Activated naive CD4-positive, alpha-beta T cell treated with anti-CD3 and anti-CD28 coated beads, Interleukin-2, amount 50 U/mL, for 24 hours (primary cell): ENCODE results near the gene MBD6.
"Not testable (repeated sequence)": the region's sequence is repeated elsewhere in the genome, so short reads cannot be mapped to it uniquely, and the experiment has no call there.

ENCODE experiments used
- H3K27ac Mint-ChIP-seq: one replicate; pipeline ENCODE4 v1.8.0; 2021; ENCODE audit warnings: mild to moderate bottlenecking, mixed read lengths
- H3K27me3 Mint-ChIP-seq: one replicate; pipeline ENCODE4 v1.8.0; 2021; ENCODE audit warnings: mixed read lengths
- H3K36me3 Mint-ChIP-seq: one replicate; pipeline ENCODE4 v1.8.0; 2021; ENCODE audit warnings: mixed read lengths
- H3K4me1 Mint-ChIP-seq: one replicate; pipeline ENCODE4 v1.8.0; 2021; ENCODE audit warnings: mixed read lengths
- H3K4me3 Mint-ChIP-seq: one replicate; pipeline ENCODE4 v1.8.0; 2021; ENCODE audit warnings: mild to moderate bottlenecking, mixed read lengths
- H3K9me3 Mint-ChIP-seq: one replicate; pipeline ENCODE4 v1.8.0; 2021; ENCODE audit warnings: mixed read lengths

Gene MBD6

DNA sequence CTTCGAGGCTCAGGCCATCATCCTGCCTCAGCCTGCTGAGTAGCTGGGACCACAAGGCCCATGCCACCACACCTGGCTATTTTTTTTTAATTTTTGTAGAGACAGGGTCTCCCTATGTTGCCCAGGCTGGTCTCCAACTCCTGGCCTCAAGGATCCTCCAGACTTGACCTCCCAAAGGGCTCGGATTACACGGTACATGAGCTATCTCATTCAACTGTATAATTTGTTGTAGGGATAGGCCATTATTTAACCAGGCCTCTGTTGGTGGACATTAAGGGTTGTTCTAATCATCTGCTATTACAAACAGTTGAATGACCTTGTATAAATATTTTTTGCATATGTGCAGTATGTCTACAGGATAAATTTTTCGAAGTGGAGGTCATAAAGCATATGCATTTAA is 36.2 kb downstream of the MBD6 start:
- no peaks in the 10 kb centered on the region for H3K4me1 Mint-ChIP-seq
- H3K9me3 Mint-ChIP-seq, result no peaks in the 10 kb centered on the region
- no peak overlapping the region for H3K27ac Mint-ChIP-seq
- no peaks in the 10 kb centered on the region for H3K27me3 Mint-ChIP-seq
- no peak overlapping the region for H3K4me3 Mint-ChIP-seq
- H3K36me3 Mint-ChIP-seq, result no peaks in the 10 kb centered on the region

DNA sequence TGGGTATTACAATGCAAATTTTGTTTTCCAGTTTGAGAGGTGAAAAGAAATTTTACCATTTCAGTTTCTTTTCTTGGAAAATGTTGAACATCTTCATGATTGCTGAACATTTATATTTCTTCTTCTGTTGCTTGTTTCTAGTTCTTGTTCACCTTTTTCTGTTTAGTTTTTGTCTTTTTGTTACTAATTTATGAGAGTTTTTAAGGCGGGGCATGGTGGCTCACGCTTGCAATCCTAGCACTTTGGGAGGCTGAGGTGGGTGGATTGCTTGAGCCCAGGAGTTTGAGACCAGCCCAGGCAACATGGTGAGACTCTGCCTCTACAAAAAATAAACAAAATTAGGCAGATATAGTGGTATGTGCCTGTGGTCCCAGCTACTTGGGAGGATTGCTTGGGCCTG is 37.9 kb downstream of the MBD6 start:
- no peaks in the 10 kb centered on the region for H3K4me1 Mint-ChIP-seq

DNA sequence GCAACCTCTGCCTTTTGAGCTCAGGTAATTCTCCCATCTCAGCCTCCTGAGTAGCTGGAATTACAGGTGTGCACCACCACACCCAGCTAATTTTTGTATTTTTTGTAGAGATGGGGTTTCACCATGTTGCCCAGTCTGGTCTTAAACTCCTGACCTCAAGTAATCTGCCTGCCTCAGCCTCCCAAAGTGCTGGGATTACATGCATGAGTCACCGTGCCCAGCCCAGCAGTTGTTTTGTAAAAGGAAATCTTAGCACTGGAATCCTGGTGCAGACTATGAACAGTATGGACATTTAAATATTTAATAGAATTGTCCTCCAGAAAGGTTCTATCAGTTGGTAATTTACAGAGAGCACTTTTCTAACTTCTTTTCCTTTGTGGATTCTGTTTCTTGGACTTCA is 38.5 kb downstream of the MBD6 start:
- H3K27me3 Mint-ChIP-seq, H3K4me1 Mint-ChIP-seq, H3K36me3 Mint-ChIP-seq, H3K4me3 Mint-ChIP-seq, H3K27ac Mint-ChIP-seq, H3K9me3 Mint-ChIP-seq: not testable (repeated sequence)

More for the DNA sequence above, 37.9 kb downstream of the MBD6 start:
- Mint-ChIP-seq H3K27me3 (no peaks in the 10 kb centered on the region), H3K9me3 (no peaks in the 10 kb centered on the region), H3K27ac (no peak overlapping the region), H3K36me3 (no peaks in the 10 kb centered on the region), H3K4me3 (no peak overlapping the region)

- Mint-ChIP-seq H3K27ac (no peak overlapping the region), H3K4me1 (no peaks in the 10 kb centered on the region), H3K4me3 (no peak overlapping the region), H3K36me3 (no peaks in the 10 kb centered on the region), H3K27me3 (peaks cover 1% of the 10 kb centered on the region), H3K9me3 (no peaks in the 10 kb centered on the region)
Observed at GRCh38 chr12:57563358-57563757, 40.7 kb downstream of the MBD6 start.

DNA sequence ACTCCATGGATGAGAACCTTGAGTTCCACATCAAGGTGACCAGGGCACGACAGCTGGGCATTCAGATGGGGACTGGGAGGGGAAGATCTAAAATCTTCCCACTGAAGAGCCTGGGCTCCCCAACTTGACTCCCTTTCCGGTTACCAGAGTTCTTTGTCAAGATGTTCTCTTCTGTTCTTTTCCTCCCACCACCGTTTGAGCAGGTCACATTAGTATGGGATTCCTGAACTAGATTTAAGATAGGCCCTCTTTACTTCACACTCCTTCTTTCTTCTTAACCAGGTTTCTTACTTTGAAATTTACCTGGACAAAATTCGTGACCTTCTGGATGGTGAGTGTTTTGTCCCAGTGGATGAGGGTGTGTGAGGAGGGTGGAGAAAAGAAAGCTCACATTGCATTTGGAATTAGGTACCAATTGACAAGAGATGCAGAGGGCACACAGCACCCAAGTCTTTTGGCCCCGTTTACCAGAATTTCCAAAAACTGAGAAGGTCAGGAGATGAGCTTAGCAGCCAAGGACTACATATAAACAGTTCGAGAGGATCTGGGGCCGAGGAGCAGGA is 41.6 kb downstream of the MBD6 start:
- Mint-ChIP-seq H3K27me3 (peaks cover 1% of the 10 kb centered on the region), H3K4me3 (no peak overlapping the region), H3K27ac (no peak overlapping the region), H3K4me1 (no peaks in the 10 kb centered on the region), H3K36me3 (no peaks in the 10 kb centered on the region), H3K9me3 (no peaks in the 10 kb centered on the region)

- Mint-ChIP-seq H3K4me3 (no peak overlapping the region), H3K36me3 (no peaks in the 10 kb centered on the region), H3K4me1 (no peaks in the 10 kb centered on the region), H3K9me3 (no peaks in the 10 kb centered on the region), H3K27me3 (peaks cover 1% of the 10 kb centered on the region), H3K27ac (no peak overlapping the region)
Observed at GRCh38 chr12:57568838-57569237, 46.2 kb downstream of the MBD6 start.

GRCh38 chr12:57569858-57570257 is 47.2 kb downstream of the MBD6 start:
- no peaks in the 10 kb centered on the region for H3K9me3 Mint-ChIP-seq
- peaks cover 1% of the 10 kb centered on the region for H3K27me3 Mint-ChIP-seq
- no peaks in the 10 kb centered on the region for H3K4me1 Mint-ChIP-seq
- H3K27ac Mint-ChIP-seq, result no peak overlapping the region
- no peaks in the 10 kb centered on the region for H3K36me3 Mint-ChIP-seq
- H3K4me3 Mint-ChIP-seq, result no peak overlapping the region

GRCh38 chr12:57570438-57570837 is 47.8 kb downstream of the MBD6 start:
- H3K27me3 Mint-ChIP-seq, H3K9me3 Mint-ChIP-seq, H3K4me3 Mint-ChIP-seq, H3K4me1 Mint-ChIP-seq, H3K27ac Mint-ChIP-seq, H3K36me3 Mint-ChIP-seq: not testable (repeated sequence)

DNA sequence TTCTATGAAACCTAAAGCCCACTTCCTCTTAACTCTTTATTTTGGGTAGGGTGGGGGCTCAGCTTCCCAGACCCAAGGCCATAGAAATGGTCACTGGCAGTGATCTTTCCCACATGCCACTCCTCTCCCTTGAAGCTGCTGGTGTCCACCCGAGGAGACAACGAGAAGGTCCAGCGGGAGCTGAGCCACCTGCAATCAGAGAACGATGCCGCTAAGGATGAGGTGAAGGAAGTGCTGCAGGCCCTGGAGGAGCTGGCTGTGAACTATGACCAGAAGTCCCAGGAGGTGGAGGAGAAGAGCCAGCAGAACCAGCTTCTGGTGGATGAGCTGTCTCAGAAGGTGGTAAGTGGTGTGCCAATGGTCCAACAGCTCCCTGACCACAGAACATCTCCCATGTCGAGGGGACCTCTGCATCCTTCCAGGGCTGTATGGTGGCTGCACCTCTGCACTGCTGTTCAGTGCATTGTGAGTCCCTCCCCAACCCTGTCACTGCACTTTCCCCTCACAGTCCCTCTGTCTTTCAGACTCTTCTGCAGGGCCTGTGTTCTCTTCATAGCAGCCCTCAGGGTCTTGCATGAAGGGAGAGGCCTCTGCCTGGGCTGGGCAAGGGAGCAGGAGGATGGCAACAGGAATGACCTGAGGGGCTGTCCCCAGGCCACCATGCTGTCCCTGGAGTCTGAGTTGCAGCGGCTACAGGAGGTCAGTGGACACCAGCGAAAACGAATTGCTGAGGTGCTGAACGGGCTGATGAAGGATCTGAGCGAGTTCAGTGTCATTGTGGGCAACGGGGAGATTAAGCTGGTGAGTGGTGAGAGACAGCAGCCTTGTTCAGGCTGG is 49.5 kb downstream of the MBD6 start:
- H3K27ac Mint-ChIP-seq, result no peak overlapping the region
- H3K4me1 Mint-ChIP-seq, result no peaks in the 10 kb centered on the region
- no peaks in the 10 kb centered on the region for H3K9me3 Mint-ChIP-seq
- H3K36me3 Mint-ChIP-seq, result no peaks in the 10 kb centered on the region
- H3K4me3 Mint-ChIP-seq, result no peak overlapping the region
- peaks cover 1% of the 10 kb centered on the region for H3K27me3 Mint-ChIP-seq

- no peaks in the 10 kb centered on the region for H3K4me1 Mint-ChIP-seq
- no peaks in the 10 kb centered on the region for H3K36me3 Mint-ChIP-seq
- no peaks in the 10 kb centered on the region for H3K9me3 Mint-ChIP-seq
- H3K27ac Mint-ChIP-seq, result no peak overlapping the region
- no peak overlapping the region for H3K4me3 Mint-ChIP-seq
- no peaks in the 10 kb centered on the region for H3K27me3 Mint-ChIP-seq
Observed at GRCh38 chr12:57574795-57575194, 52.2 kb downstream of the MBD6 start.

DNA sequence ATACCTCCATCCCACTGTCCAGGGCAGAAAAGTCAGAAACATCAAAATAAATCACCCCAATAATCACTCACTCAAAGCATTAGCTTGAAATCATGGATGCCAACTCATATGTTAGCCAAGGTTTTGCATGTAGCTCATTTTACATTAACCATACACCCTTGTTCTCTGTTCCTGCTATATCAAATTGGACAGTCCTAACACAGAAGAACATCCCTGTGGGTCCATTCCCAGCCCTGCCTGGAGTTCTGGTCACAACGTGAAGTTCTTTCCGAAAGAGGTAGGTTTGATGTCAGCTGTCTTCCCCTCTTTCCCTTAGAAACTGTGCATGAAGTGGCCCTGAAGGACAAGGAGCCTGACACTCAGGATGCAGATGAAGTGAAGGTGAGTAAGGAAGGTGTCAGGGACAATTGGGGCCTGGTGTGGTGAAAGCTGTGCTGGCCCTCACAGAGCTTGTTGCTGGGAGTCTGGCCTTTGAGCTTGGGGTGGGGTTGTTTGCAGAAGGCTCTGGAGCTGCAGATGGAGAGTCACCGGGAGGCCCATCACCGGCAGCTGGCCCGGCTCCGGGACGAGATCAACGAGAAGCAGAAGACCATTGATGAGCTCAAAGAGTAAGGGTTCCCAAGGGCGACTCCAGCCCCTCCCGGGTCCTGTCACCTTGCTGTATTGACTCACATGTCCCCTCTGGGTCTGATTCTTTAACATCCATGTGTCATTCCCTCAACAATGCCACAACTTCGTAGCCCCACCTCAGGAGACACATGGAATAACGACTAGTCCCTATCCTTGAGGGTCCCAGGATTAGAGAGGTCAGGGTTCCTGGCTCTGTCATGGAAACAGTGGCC is 53.4 kb downstream of the MBD6 start:
- Mint-ChIP-seq H3K27ac (no peak overlapping the region), H3K4me1 (no peaks in the 10 kb centered on the region), H3K4me3 (no peak overlapping the region), H3K27me3 (no peaks in the 10 kb centered on the region), H3K9me3 (no peaks in the 10 kb centered on the region), H3K36me3 (no peaks in the 10 kb centered on the region)

- H3K27ac Mint-ChIP-seq, result no peak overlapping the region
- H3K36me3 Mint-ChIP-seq, result no peaks in the 10 kb centered on the region
- no peaks in the 10 kb centered on the region for H3K9me3 Mint-ChIP-seq
Observed at GRCh38 chr12:57576613-57577160, 54.1 kb downstream of the MBD6 start.

GRCh38 chr12:57577981-57578758 is 55.5 kb downstream of the MBD6 start:
- Mint-ChIP-seq H3K27ac (no peak overlapping the region), H3K27me3 (peaks cover under 1% of the 10 kb centered on the region), H3K36me3 (no peaks in the 10 kb centered on the region), H3K4me1 (peaks cover 2% of the 10 kb centered on the region), H3K4me3 (no peak overlapping the region), H3K9me3 (no peaks in the 10 kb centered on the region)

More at GRCh38 chr12:57576613-57577160, 54.1 kb downstream of the MBD6 start:
- Mint-ChIP-seq H3K4me1 (no peaks in the 10 kb centered on the region), H3K4me3 (no peak overlapping the region), H3K27me3 (no peaks in the 10 kb centered on the region)

DNA sequence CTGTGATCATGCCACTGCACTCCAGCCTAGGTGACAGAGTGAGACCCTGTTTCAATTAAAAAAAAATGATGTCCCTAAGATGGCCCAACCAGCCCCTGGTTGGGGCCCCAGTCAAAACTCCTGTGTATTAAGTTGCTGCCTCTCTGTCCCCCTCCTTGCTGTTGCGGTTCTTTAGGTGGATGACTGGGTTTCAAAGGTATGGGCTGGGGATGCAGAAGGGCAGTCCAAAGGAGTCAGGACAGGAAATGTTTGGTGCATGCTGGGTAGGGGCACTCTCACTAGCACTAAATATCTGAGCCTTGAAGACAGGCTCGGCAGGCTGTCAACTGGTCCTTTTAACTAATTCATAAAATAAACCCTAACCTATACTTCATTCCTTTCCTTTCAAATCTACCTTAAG is 56.4 kb downstream of the MBD6 start:
- H3K4me3 Mint-ChIP-seq, result no peak overlapping the region
- no peaks in the 10 kb centered on the region for H3K9me3 Mint-ChIP-seq
- H3K27ac Mint-ChIP-seq, result no peak overlapping the region
- H3K36me3 Mint-ChIP-seq, result no peaks in the 10 kb centered on the region
- H3K4me1 Mint-ChIP-seq, result peaks cover 5% of the 10 kb centered on the region
- H3K27me3 Mint-ChIP-seq, result peaks cover 4% of the 10 kb centered on the region
